ENCODE results near the gene BIRC7. TPM values are rescaled to one million over a fixed set of nuclear protein-coding genes. Genes with fewer than 3 reads are reported as not detected.

The BIRC7 gene
- total RNA-seq, 6 experiments from 2014 or later: not detected

DNA sequence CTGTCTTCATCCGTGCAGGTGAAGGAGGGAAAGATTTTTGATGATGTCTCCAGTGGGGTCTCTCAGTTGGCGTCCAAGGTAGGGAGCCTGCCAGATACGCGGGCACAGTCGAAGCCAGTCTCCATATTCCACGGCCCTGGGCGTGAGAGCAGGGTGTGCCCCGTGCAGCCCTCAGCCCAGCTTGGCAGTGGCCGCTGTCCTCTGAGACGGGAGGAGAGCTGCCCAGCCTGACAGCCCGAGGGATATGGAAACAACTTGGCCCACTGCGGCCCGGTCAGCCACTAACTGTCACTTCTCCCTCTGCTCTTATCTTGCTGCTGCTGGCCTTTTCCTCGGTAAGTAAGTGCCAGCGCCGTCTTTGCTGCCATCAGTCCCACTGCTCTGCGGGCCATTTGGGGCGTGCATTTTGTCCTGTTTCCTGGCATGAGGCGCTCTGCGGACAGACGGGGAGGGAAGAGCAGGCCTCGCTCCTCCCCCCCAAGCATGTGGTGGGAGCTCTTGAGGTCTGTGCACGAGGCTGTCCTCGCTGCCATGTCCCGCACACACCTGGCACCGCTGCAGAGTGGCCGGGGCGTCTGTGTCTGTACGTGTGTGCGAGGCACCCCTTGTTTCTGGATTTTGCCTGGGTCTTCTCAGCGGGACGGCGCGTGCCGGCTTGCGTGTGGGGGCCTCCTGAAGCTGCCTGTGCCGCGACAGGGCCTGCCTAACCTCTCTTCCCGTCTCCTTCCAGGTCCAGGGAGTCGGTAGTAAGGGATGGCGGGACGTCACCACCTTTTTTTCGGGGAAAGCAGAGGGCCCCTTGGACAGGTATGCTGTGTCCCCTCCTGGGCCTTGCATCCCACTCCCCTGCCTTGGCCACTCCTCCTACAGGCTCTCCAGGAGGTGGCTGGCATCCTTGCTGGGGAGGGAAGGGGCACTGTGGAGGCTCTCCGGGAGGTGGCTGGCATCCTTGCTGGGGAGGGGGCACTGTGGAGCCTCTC lies 50.2 kb downstream of the BIRC7 start:
- DNase-seq (no peak), ATAC-seq (no peak)
- Histone ChIP-seq H3K4me1 (no peaks in the 10 kb centered on the region), H3K4me3 (no peak overlapping the region), H3K27ac (no peak overlapping the region), H3K9me3 (no peaks in the 10 kb centered on the region), H3K27me3 (no peaks in the 10 kb centered on the region), H3K36me3 (peaks cover 0 to 11% (median 3%) of the 10 kb centered on the region in 4 donors)
- 92% methylated on average over 8 of the region's 44 CpGs for WGBS (ENCODE audit: insufficient coverage, low coverage, low lambda C conversion rate, missing lambda C conversion rate)
- TF ChIP-seq, protein P1, sequence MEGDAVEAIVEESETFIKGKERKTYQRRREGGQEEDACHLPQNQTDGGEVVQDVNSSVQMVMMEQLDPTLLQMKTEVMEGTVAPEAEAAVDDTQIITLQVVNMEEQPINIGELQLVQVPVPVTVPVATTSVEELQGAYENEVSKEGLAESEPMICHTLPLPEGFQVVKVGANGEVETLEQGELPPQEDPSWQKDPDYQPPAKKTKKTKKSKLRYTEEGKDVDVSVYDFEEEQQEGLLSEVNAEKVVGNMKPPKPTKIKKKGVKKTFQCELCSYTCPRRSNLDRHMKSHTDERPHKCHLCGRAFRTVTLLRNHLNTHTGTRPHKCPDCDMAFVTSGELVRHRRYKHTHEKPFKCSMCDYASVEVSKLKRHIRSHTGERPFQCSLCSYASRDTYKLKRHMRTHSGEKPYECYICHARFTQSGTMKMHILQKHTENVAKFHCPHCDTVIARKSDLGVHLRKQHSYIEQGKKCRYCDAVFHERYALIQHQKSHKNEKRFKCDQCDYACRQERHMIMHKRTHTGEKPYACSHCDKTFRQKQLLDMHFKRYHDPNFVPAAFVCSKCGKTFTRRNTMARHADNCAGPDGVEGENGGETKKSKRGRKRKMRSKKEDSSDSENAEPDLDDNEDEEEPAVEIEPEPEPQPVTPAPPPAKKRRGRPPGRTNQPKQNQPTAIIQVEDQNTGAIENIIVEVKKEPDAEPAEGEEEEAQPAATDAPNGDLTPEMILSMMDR (IDR thresholded peaks at IDR 0.05): no peak
- TF ChIP-seq POLR2A (IDR thresholded peaks at IDR 0.05): no peak
- intact Hi-C loops (cut with DNase I): no loop called here

DNA sequence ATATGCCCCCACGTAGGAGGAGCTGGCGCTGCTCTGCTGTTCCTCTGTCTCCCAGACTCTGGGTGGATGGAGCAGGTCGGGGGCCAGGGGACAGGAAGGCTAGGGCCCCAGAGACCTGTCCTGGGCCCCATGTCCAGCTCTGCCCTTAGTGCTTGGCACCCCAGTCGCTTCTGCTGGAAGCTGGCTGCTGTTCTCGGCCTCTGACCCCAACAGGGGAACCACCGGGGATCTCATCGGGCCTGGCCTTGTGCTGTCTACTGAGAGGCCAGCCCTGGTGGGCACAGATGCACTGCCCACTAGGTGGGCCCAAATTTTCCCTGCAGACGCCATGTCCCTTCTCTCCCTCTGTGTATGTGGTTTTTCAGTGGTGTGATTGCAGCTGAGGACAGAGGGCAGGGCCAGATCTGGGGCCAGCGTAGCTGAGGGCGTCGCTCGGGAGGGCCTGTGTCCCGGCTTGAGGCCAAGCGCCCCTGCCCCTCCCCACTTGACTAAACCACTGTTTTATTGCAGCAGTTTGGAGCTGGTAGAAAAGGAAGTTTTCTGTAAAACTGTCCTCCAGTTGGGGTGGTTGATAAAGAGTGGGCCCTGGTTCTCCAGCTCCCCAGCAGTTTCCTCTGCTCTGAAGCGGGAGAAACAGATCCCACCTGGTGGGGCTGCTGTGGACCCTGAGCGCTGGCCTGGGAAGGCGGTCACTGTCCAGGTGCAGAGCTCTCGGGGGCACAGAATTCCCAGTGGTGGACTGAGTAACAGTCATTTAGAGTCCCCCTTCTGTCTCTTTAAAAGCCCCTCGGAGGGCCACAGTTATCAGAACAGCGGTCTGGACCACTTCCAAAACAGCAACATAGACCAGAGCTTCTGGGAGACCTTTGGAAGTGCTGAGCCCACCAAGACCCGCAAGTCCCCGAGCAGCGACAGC lies 51.3 kb downstream of the BIRC7 start:
- Histone ChIP-seq H3K4me3 (no peak overlapping the region), H3K9me3 (no peaks in the 10 kb centered on the region), H3K27me3 (no peaks in the 10 kb centered on the region), H3K36me3 (peaks cover 0 to 11% (median 3%) of the 10 kb centered on the region in 4 donors), H3K4me1 (no peaks in the 10 kb centered on the region), H3K27ac (no peak overlapping the region)
- intact Hi-C loops (cut with DNase I): no loop called here
- 90% methylated on average over 3 of the region's 23 CpGs for WGBS (ENCODE audit: insufficient coverage, low coverage, low lambda C conversion rate, missing lambda C conversion rate)
- DNase-seq: no peak
- no peak for TF ChIP-seq POLR2A (IDR thresholded peaks at IDR 0.05)
- TF ChIP-seq, protein P1 (IDR thresholded peaks at IDR 0.05): no peak
- ATAC-seq: no peak

DNA sequence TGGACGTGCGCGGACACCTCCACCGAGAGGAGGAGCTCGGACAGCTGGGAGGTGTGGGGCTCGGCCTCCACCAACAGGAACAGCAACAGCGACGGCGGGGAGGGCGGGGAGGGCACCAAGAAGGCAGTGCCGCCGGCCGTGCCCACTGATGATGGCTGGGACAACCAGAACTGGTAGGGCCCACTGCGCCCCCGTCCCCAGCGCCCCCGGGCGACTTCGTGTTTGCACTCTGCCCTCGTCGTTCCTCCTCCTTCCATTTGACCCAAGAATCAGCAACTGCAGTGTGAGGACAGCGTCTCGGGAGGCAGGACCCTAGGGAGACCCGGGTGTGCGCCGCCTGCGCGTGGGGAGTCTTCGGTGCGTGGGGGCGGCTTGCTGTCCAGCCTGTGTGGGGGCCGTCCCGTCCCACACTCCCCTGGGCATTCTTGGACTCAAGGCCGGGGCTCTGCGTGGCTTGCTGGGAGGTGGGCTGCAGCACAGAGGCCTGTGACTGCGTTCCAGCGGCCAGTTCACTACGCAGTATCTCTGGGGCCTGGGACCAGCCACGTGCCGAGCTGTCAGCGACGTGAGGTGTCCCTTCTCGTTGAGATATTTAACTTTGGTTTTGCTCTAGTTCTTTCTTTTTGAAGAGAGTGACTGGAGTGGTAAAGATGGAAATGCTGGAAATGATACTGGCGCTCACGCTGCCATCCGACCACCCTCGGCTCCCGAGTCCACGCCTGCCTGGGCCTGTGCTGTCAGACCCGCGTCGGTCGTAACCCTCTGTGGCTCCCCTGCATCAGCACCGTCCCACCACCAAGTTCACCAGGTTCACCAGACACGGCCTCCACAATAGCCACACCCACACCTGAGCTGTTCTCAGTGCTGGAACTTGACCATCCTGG lies 52.2 kb downstream of the BIRC7 start:
- intact Hi-C loops (cut with DNase I): no loop called here
- 97% methylated on average over 14 of the region's 55 CpGs for WGBS (ENCODE audit: insufficient coverage, low coverage, low lambda C conversion rate, missing lambda C conversion rate)
- H3K36me3 ChIP-seq: peaks cover 0 to 5% (median 2%) of the 10 kb centered on the region in 4 donors
- H3K27ac ChIP-seq: no peak overlapping the region
- H3K4me3 ChIP-seq: no peak overlapping the region
- no peaks in the 10 kb centered on the region for H3K4me1 ChIP-seq
- TF ChIP-seq, protein P1 (IDR thresholded peaks at IDR 0.05): no peak
- TF ChIP-seq POLR2A (IDR thresholded peaks at IDR 0.05): no peak
- ATAC-seq: no peak
- DNase-seq: no peak
- no peaks in the 10 kb centered on the region for H3K9me3 ChIP-seq
- H3K27me3 ChIP-seq: no peaks in the 10 kb centered on the region

Data from right lobe of liver (tissue), 6 donors.